Keratinocyte (primary cell): ENCODE measurements around the gene TRIM29. TPM values are rescaled to one million over a fixed set of nuclear protein-coding genes. Genes with fewer than 3 reads are reported as not detected.
A peak's percentile ranks its signal among the peaks of the same experiment; 100 is the strongest.

ENCODE experiments used
- DNase-seq: peaks from one replicate; pipeline ENCODE4 v3.0.0-alpha.2; 2011; ENCODE audit warnings: low read depth, missing footprints, low spot score
- FAIRE-seq: peaks from 2 replicates; lab custom pipeline; 2011; peaks lifted over from hg19 to GRCh38; lab: Jason Lieb, UNC
- H2AFZ ChIP-seq: 2 replicates; pipeline ENCODE4 v1.6.0; 2012; ENCODE audit warnings: low read length, control low read depth, inconsistent platforms; ENCODE audit not compliant: control insufficient read depth
- H3K27ac ChIP-seq: 2 replicates; pipeline ENCODE4 v1.5.1; 2011; ENCODE audit warnings: low read length; ENCODE audit not compliant: control insufficient read depth, insufficient read depth
- H3K27me3 ChIP-seq: 3 replicates; pipeline ENCODE4 v1.6.0; 2011; ENCODE audit warnings: low read length; ENCODE audit not compliant: control insufficient read depth, insufficient read depth; ENCODE audit errors: extremely low read depth
- H3K36me3 ChIP-seq, 2 experiments: 2 replicates in 1 of 2; 3 replicates in 1 of 2; pipeline ENCODE4 v1.5.1; 2011; ENCODE audit warnings: low read length in 2 of 2, mild to moderate bottlenecking in 1 of 2; ENCODE audit not compliant: control insufficient read depth in 2 of 2, insufficient read depth in 2 of 2; ENCODE audit errors: extremely low read depth in 1 of 2
- H3K4me1 ChIP-seq: 3 replicates; pipeline ENCODE4 v1.5.1; 2011; ENCODE audit warnings: low read length; ENCODE audit not compliant: control insufficient read depth, insufficient read depth; ENCODE audit errors: extremely low read depth
- H3K4me2 ChIP-seq: 3 replicates; pipeline ENCODE4 v1.6.0; 2011; ENCODE audit warnings: low read depth, low read length; ENCODE audit not compliant: control insufficient read depth, insufficient read depth; ENCODE audit errors: extremely low read depth
- H3K4me3 ChIP-seq, 3 experiments: fragments of 200-600 bp in 1 of 3; sonication (generic) in 1 of 3; 2 replicates in 2 of 3; 3 replicates in 1 of 3; pipeline ENCODE4 v1.5.1; 2011 to 2016; ENCODE audit warnings: low read length in 3 of 3, mild to moderate bottlenecking in 3 of 3, control low read depth in 2 of 3, inconsistent platforms in 1 of 3, low read depth in 1 of 3, mixed read lengths in 1 of 3, mixed run types in 1 of 3, moderate library complexity in 1 of 3; ENCODE audit not compliant: control insufficient read depth in 2 of 3, insufficient read depth in 2 of 3; ENCODE audit errors: extremely low read depth in 1 of 3
- H3K79me2 ChIP-seq: 2 replicates; pipeline ENCODE4 v1.6.0; 2012; ENCODE audit warnings: low read length; ENCODE audit not compliant: control insufficient read depth, insufficient read depth
- H3K9ac ChIP-seq: 3 replicates; pipeline ENCODE4 v1.6.0; 2011; ENCODE audit warnings: low read length; ENCODE audit not compliant: control insufficient read depth, insufficient read depth; ENCODE audit errors: extremely low read depth
- H3K9me1 ChIP-seq: 3 replicates; pipeline ENCODE4 v1.6.0; 2011; ENCODE audit warnings: low read length; ENCODE audit not compliant: control insufficient read depth, insufficient read depth; ENCODE audit errors: extremely low read depth
- H3K9me3 ChIP-seq: 2 replicates; pipeline ENCODE4 v1.5.1; 2012; ENCODE audit warnings: low read depth, low read length; ENCODE audit not compliant: control insufficient read depth
- H4K20me1 ChIP-seq: 3 replicates; pipeline ENCODE4 v1.6.0; 2011; ENCODE audit warnings: low read length; ENCODE audit not compliant: control insufficient read depth, insufficient read depth; ENCODE audit errors: extremely low read depth
- CTCF ChIP-seq, 3 experiments: IDR thresholded peaks in 1 of 3; conservative IDR thresholded peaks in 1 of 3; optimal IDR thresholded peaks in 1 of 3; 2 replicates in 2 of 3; 3 replicates in 1 of 3; pipeline versions ENCODE3 to v1.5.1; 2011; ENCODE audit warnings: low read length in 3 of 3, mild to moderate bottlenecking in 3 of 3, moderate library complexity in 2 of 3, control low read depth in 1 of 3, inconsistent platforms in 1 of 3; ENCODE audit not compliant: insufficient read depth in 2 of 3; ENCODE audit errors: extremely low read depth in 1 of 3
- EZH2 ChIP-seq: IDR thresholded peaks from one replicate; pipeline ENCODE4 v1.6.1; 2012; ENCODE audit warnings: inconsistent platforms, mild to moderate bottlenecking, low read length, moderate library complexity
- dilution Hi-C: fragments of 300-500 bp; cut with MboI; formaldehyde crosslinking; loops from one replicate; pipeline ENCODE4 v1.7.0; 2020; ENCODE audit warnings: low sequenced_read_pairs; ENCODE audit not compliant: extremely low pct_ligation_motif_present
- polyA plus RNA-seq, 5 experiments: library from polyadenylated mRNA; depleted of rRNA in 3 of 5; stranded (reverse) in 3 of 5; stranded (forward) in 1 of 5; unstranded in 1 of 5; fragments of >200 nt; gene quantifications; 1 replicate in 1 of 5; 2 replicates in 3 of 5; 3 replicates in 1 of 5; pipeline versions ENCODE4 v1.2.1 to v1.2.3, GENCODE V29; 2011 to 2012; ENCODE audit warnings: missing spikeins in 2 of 5, low read depth in 1 of 5, low replicate concordance in 1 of 5

Gene TRIM29
- polyA plus RNA-seq, 1 donor (not counting 4 experiments of a cell fraction or from before 2014, with no cell fraction given): 463 TPM

GRCh38 chr11:120160436-120160835 is 22.5 kb upstream of the TRIM29 start:
- Histone ChIP-seq H3K36me3 (no peaks in the 10 kb centered on the region), H4K20me1 (no peaks in the 10 kb centered on the region), H3K4me3 (no peak overlapping the region), H3K9me3 (no peaks in the 10 kb centered on the region), H3K4me1 (no peaks in the 10 kb centered on the region), H3K27me3 (no peaks in the 10 kb centered on the region), H3K9me1 (no peaks in the 10 kb centered on the region), H3K9ac (no peak overlapping the region), H3K79me2 (no peaks in the 10 kb centered on the region), H2AFZ (no peak overlapping the region), H3K27ac (no peak overlapping the region), H3K4me2 (no peak overlapping the region)
- DNase-seq (no peak), FAIRE-seq (peak; percentile 5)
- TF ChIP-seq CTCF (optimal IDR thresholded peaks at IDR 0.05 in 1 of 3, IDR thresholded peaks at IDR 0.05 in 1 of 3, conservative IDR thresholded peaks at IDR 0.05 in 1 of 3; ENCODE audit: extremely low read depth in 1 of 3, insufficient read depth in 2 of 3, low read length in 3 of 3) (no peak), EZH2 (no peak)
- dilution Hi-C loops: no loop called here

- Histone ChIP-seq H4K20me1 (no peaks in the 10 kb centered on the region), H2AFZ (no peak overlapping the region)
- no peak for FAIRE-seq
Measured at GRCh38 chr11:120153221-120153620, 15.3 kb upstream of the TRIM29 start.

More at GRCh38 chr11:120153221-120153620, 15.3 kb upstream of the TRIM29 start:
- H3K9me3 ChIP-seq: no peaks in the 10 kb centered on the region
- no peak for DNase-seq
- TF ChIP-seq CTCF (optimal IDR thresholded peaks at IDR 0.05 in 1 of 3, IDR thresholded peaks at IDR 0.05 in 1 of 3, conservative IDR thresholded peaks at IDR 0.05 in 1 of 3; ENCODE audit: extremely low read depth in 1 of 3, insufficient read depth in 2 of 3, low read length in 3 of 3): no peak
- no peak for TF ChIP-seq EZH2
- dilution Hi-C loops: no loop called here
- H3K79me2 ChIP-seq: no peaks in the 10 kb centered on the region
- no peak overlapping the region for H3K4me3 ChIP-seq
- H3K9ac ChIP-seq: no peak overlapping the region
- H3K4me2 ChIP-seq: no peak overlapping the region
- no peaks in the 10 kb centered on the region for H3K9me1 ChIP-seq
- peaks cover 1% of the 10 kb centered on the region for H3K27me3 ChIP-seq
- H3K36me3 ChIP-seq: no peaks in the 10 kb centered on the region
- H3K27ac ChIP-seq: no peak overlapping the region
- H3K4me1 ChIP-seq: no peaks in the 10 kb centered on the region
